ENCODE data around the gene PKD2L1.

The PKD2L1 gene

GRCh38 chr10:100353770-100354485, 23.9 kb upstream of the PKD2L1 start:
- TF ChIP-seq HDGF (IDR thresholded peaks at IDR 0.05; ENCODE audit: borderline replicate concordance) (no peak), BHLHE40 (IDR thresholded peaks at IDR 0.05; ENCODE audit: borderline replicate concordance) (no peak), CTBP1 (IDR thresholded peaks at IDR 0.05; ENCODE audit: borderline replicate concordance) (no peak)
- POLR2A ChIA-PET: interaction anchor here (1.2 to 1.4 kb wide), 2 partner anchors 17 to 19 kb away, joined by 5 to 6 read pairs; no protein-coding TSS in a partner anchor
- DNase-seq (ENCODE audit: extremely low spot score): no peak
- CTCF ChIA-PET: no interaction called here

DNA sequence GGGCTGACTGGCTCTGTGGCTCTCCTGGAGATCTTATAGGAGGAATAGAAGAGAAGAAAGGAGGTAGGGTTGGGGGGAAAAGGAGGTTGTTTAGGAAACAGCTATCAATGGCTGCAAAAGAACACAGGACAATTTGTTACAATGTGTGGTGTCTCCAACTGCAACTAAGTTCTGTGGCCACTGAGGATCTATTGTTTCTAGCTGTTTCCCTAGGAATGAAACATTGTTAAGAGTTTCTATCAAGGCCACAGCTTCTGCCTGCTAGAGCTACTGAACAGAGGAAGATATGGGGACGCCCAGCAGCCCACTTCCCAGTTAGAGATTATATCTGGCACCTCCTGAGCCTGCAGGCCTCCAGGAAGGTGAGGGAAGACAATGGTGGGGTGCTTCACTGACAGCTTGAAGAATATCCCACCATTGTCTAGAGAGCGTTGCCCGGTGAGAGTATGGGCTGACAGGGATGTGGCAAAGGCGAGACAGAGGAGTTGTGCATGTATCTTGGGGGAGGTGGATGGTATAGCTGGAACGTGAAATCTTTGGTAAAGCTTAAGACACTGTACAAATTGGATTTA, 21.0 kb upstream of the PKD2L1 start:
- CTCF ChIA-PET: interaction anchor here (0.7 kb wide), 1 partner anchor 168 kb away, joined by 3 read pairs; no protein-coding TSS in a partner anchor
- POLR2A ChIA-PET: interaction anchor here (0.9 to 10.0 kb wide), 6 partner anchors 8 to 27 kb away, joined by 3 to 128 read pairs (median 4); no protein-coding TSS in a partner anchor
- TF ChIP-seq, protein P1, sequence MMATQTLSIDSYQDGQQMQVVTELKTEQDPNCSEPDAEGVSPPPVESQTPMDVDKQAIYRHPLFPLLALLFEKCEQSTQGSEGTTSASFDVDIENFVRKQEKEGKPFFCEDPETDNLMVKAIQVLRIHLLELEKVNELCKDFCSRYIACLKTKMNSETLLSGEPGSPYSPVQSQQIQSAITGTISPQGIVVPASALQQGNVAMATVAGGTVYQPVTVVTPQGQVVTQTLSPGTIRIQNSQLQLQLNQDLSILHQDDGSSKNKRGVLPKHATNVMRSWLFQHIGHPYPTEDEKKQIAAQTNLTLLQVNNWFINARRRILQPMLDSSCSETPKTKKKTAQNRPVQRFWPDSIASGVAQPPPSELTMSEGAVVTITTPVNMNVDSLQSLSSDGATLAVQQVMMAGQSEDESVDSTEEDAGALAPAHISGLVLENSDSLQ (IDR thresholded peaks at IDR 0.05): no peak
- no peak for TF ChIP-seq NFRKB (IDR thresholded peaks at IDR 0.05)
- TF ChIP-seq TARDBP (IDR thresholded peaks at IDR 0.05): no peak
- no peak for DNase-seq (ENCODE audit: extremely low spot score)

DNA sequence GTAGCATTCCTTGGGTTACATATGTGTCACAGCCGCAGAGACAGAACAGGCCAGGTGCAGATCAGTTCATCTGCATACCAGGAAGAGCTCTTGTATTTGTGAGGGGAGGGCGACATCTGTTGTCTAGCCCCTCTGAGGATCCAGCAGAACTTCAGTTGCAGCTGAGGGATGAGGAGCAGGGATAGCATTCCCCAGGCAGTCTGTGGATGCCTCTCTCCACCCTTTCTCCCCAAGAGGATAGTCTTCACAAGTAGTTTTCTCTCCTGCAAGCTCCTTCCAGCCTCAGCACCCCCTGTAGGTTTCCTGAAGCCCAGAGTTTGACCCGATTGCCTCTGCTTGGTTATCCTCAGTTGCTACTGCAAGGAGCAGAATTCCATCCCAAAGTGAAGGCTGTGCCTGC, 19.6 kb upstream of the PKD2L1 start:
- no peak for TF ChIP-seq CTBP1 (IDR thresholded peaks at IDR 0.05; ENCODE audit: borderline replicate concordance)
- no peak for TF ChIP-seq FOXK2 (IDR thresholded peaks at IDR 0.05)
- TF ChIP-seq HDGF (IDR thresholded peaks at IDR 0.05; ENCODE audit: borderline replicate concordance): no peak
- TF ChIP-seq FOXA1 (IDR thresholded peaks at IDR 0.05): no peak
- TF ChIP-seq SP1 (IDR thresholded peaks at IDR 0.05): no peak
- no peak for TF ChIP-seq FOXM1 (IDR thresholded peaks at IDR 0.05; ENCODE audit: borderline replicate concordance)
- no peak for TF ChIP-seq TARDBP (IDR thresholded peaks at IDR 0.05)
- no peak for TF ChIP-seq NFRKB (IDR thresholded peaks at IDR 0.05)
- no peak for TF ChIP-seq BHLHE40 (IDR thresholded peaks at IDR 0.05; ENCODE audit: borderline replicate concordance)
- no peak for TF ChIP-seq ELF4 (IDR thresholded peaks at IDR 0.05)
- TF ChIP-seq SUZ12 (IDR thresholded peaks at IDR 0.05): no peak
- TF ChIP-seq LEF1 (IDR thresholded peaks at IDR 0.05; ENCODE audit: borderline replicate concordance): no peak
- TF ChIP-seq L3MBTL2 (conservative IDR thresholded peaks at IDR 0.05): no peak
- ChIA-PET POLR2A (interaction anchor here (1.0 to 10.0 kb wide), 4 partner anchors 21 to 38 kb away, joined by 3 to 128 read pairs (median 24); no protein-coding TSS in a partner anchor), CTCF (interaction anchor here (0.7 to 1.4 kb wide), 2 partner anchors 84 to 374 kb away, joined by 3 read pairs; no protein-coding TSS in a partner anchor)
- no peak for DNase-seq (ENCODE audit: extremely low spot score)

DNA sequence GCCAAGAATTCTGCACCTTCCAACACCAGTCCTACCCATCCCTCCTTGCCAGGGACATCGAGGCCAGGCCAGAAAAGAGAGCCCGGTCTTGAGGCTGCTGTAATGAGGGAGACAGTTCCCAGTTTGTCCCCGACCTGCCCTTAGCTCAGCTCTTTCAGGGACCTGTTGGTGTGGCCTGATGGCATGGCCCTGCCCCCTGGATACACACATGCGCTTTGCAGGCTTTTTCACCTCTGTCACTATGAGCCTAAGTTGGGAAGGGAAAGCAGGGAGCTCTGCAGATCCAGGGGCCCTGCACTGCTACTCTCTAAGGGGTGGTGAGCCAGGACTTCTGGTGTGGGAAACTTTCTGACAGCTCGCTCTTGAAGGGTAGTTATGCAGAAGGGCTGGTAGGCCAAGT, 19.1 kb upstream of the PKD2L1 start:
- ChIA-PET CTCF (interaction anchor here (0.6 to 1.4 kb wide), 3 partner anchors 22 to 127 kb away, joined by 3 to 6 read pairs (median 4); no protein-coding TSS in a partner anchor), POLR2A (interaction anchor here (1.0 to 10.0 kb wide), 4 partner anchors 22 to 38 kb away, joined by 3 to 128 read pairs (median 24); no protein-coding TSS in a partner anchor)
- TF ChIP-seq BHLHE40 (IDR thresholded peaks at IDR 0.05; ENCODE audit: borderline replicate concordance) (no peak), SUZ12 (IDR thresholded peaks at IDR 0.05) (no peak), HDGF (IDR thresholded peaks at IDR 0.05; ENCODE audit: borderline replicate concordance) (no peak)
- DNase-seq (ENCODE audit: extremely low spot score): no peak

DNA sequence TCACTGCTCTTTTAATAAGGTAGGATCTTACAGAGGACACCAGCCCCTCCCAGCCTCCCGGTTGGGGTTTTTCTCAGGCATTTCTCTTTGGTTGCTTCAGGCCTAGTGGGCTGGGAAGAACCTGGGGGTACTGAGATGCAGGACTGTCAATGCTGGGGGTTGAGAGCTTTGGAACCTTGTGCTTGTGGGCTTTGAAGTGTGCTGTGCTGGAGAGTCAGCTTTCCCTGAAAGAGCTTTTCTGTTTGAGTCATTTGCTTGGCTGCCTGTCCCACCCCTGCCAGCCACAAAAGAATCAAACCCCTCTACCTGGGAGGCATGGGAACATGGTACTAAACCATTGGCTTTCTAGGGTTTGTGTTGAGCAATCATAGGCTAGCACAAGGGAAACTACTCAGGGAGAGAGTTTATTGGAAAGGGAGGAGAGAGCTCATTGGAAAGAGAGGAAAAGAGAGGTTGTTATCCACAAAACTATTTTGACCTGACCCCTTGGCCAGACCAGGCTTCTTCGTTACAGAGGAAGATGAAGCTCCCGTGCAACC, 18.4 kb upstream of the PKD2L1 start:
- POLR2A ChIA-PET: interaction anchor here (1.5 to 10.0 kb wide), 3 partner anchors 22 to 32 kb away, joined by 4 to 128 read pairs (median 45); no protein-coding TSS in a partner anchor

DNA sequence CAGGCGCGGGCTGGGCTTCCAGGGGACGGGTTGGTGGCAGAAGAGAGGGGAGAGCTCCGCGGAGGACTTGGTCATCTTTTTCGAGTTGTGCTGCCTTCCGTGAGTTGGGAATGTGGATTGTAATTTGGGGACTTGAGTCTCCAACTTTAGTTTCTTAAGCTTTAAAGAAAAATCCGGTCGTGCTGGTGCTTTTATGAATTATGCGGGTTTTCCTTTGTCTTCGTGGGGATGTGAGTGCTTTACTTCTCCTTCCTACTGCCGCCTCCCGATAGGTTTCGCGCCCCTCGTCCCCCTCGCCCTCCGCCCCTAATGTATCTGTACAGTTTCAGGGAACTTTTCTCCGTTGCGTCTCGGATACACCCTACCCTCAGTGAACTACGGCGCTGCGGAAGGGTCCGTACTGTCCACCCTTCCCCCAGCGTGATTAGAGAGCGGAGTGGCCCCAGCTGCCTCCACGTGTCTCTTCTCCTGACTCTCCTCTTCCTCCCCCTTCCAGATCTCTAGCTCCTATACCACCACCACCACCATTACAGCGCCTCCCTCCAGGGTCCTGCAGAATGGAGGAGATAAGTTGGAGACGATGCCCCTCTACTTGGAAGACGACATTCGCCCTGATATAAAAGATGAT, 17.7 kb upstream of the PKD2L1 start:
- CTCF ChIA-PET: interaction anchor here (1.1 kb wide), 1 partner anchor 23 kb away, joined by 4 read pairs; no protein-coding TSS in a partner anchor
- DNase-seq (ENCODE audit: extremely low spot score): peak; percentile 50

More for the DNA sequence above, 18.4 kb upstream of the PKD2L1 start:
- no peak for TF ChIP-seq BHLHE40 (IDR thresholded peaks at IDR 0.05; ENCODE audit: borderline replicate concordance)
- no peak for TF ChIP-seq NFRKB (IDR thresholded peaks at IDR 0.05)
- no peak for DNase-seq (ENCODE audit: extremely low spot score)
- CTCF ChIA-PET: interaction anchor here (0.6 to 1.4 kb wide), 3 partner anchors 22 to 128 kb away, joined by 3 to 6 read pairs (median 4); no protein-coding TSS in a partner anchor

More for the DNA sequence above, 17.7 kb upstream of the PKD2L1 start:
- POLR2A ChIA-PET: interaction anchor here (0.7 to 10.0 kb wide), 9 partner anchors 17 to 182 kb away, joined by 3 to 128 read pairs (median 3); partner anchors contain the start of genes NDUFB8 and PKD2L1
- no peak for TF ChIP-seq ELF4 (IDR thresholded peaks at IDR 0.05)
- no peak for TF ChIP-seq BHLHE40 (IDR thresholded peaks at IDR 0.05; ENCODE audit: borderline replicate concordance)
- TF ChIP-seq NFRKB (IDR thresholded peaks at IDR 0.05): no peak
- TF ChIP-seq SP1 (IDR thresholded peaks at IDR 0.05): no peak
- TF ChIP-seq, protein P1 (IDR thresholded peaks at IDR 0.05): no peak
- no peak for TF ChIP-seq FOXM1 (IDR thresholded peaks at IDR 0.05; ENCODE audit: borderline replicate concordance)
- TF ChIP-seq ARNT (IDR thresholded peaks at IDR 0.05): no peak
- TF ChIP-seq FOXK2 (IDR thresholded peaks at IDR 0.05): no peak
